GM21825 (cell line): ENCODE results near the gene OR2V2.
"Not testable (repeated sequence)": the region's sequence is repeated elsewhere in the genome, so short reads cannot be mapped to it uniquely, and the experiment has no call there.

ENCODE experiments used
- ATAC-seq: cut with Tn5 transposase; IDR thresholded peaks from one replicate; pipeline ENCODE4 v1.9.1; 2021; ENCODE audit warnings: mild to moderate bottlenecking, moderate library complexity; ENCODE audit not compliant: unreplicated experiment

OR2V2 gene

DNA sequence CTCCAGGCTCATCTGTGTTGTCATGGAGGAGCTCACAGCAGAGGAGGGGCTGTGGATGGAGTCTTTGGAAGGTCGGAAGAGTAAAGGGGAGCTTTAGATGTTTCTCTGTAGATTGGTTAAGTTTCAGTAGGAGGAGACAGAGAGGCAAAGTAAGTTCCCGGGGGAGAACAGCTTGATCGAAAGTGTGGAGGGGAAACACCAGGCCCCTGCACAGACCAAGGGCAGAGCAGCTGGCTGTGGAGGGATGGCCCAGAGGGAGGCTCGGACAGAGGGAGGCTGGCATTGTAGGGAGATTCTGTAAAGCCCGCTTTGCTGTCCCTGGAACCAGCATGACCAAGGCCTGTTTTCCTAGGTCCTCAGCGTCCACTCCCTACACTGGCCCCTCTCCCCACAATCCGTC, 5.3 kb upstream of the OR2V2 start:
- no peak for ATAC-seq

DNA sequence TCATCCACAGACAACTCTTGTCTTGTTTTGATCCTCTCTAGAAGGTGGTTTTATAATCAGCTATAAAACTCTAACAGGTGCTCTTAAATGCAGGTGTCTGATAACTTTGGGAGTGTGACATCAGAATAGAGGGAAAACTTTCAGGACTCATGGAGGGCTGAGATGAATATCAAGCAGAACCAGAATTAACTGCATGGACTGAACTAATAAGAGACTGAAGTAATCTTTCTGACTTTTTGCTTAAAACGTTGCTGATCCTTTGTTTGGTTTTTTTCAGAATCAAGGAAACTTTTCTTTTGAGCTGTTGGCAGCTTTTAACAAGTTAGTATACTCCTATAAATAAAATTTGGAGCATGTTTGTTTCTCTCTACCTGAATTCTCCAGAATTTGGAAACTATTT, 2.3 kb upstream of the OR2V2 start:
- no peak for ATAC-seq

DNA sequence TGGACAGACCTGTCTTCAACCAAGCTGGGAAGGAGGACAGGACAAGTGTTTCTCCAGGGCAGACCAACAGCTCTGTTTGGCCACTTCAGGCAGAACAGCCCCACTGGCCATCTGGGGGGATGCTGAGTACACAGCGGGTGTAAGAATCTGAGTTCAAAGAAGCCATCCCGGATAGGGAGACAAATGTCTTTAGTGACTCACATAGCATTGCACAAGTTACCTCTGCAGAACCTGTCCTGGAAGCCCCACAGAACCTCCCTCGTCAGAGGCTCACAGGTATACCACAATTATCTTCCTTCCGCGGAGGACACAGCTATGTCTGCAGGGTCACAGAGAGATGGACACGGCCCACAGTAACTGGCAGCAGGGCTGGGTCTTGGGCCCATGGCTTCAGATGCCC, 2.0 kb downstream of the OR2V2 start:
- no peak for ATAC-seq

GRCh38 chr5:181149806-181150733, 2.7 kb downstream of the OR2V2 start:
- ATAC-seq, result no peak

DNA sequence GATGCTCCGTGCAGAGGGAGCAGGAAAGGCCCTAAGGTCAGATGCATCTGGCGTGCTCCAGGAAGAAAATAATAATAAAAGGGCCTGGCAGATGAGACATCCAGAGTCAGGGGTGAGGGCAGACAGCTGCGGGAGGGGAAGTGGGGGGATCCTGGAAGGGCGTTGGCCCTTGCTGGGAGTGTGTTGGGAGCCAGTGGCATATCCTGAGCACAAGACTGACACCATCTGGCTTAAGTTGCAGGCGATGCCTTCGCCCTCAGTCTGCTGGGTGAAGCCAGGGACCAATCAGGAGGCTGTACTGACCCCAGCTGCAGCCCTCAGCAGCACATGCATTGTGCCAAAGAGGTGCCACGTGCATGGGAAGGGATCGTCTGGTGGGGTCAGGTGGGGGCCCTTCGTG, 3.8 kb downstream of the OR2V2 start:
- ATAC-seq, result no peak

DNA sequence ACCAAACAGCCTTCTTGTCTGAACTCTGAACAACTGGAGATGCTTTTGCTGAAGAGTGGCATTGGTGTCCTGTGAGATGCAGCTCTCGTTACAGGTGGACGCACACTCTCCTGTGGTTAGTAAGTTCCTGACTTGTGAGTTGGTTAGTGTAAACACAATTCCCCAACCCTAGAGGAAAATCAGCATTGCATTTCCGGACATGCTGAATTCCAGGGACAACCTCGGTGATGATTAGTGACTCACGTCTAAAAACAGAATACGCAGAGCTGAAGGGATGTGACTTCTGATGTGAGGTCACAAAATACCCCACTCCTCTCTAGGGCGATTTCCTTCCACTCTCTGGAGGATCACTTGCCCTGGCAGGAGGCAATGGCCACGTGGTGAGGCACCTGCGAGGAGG, 5.0 kb downstream of the OR2V2 start:
- ATAC-seq, result no peak

GRCh38 chr5:181153814-181154213, 6.4 kb downstream of the OR2V2 start:
- no peak for ATAC-seq

- ATAC-seq, result no peak
These were observed 9.4 kb downstream of the OR2V2 start for GRCh38 chr5:181156758-181157157.

GRCh38 chr5:181158869-181159268, 11.5 kb downstream of the OR2V2 start:
- ATAC-seq, result no peak

DNA sequence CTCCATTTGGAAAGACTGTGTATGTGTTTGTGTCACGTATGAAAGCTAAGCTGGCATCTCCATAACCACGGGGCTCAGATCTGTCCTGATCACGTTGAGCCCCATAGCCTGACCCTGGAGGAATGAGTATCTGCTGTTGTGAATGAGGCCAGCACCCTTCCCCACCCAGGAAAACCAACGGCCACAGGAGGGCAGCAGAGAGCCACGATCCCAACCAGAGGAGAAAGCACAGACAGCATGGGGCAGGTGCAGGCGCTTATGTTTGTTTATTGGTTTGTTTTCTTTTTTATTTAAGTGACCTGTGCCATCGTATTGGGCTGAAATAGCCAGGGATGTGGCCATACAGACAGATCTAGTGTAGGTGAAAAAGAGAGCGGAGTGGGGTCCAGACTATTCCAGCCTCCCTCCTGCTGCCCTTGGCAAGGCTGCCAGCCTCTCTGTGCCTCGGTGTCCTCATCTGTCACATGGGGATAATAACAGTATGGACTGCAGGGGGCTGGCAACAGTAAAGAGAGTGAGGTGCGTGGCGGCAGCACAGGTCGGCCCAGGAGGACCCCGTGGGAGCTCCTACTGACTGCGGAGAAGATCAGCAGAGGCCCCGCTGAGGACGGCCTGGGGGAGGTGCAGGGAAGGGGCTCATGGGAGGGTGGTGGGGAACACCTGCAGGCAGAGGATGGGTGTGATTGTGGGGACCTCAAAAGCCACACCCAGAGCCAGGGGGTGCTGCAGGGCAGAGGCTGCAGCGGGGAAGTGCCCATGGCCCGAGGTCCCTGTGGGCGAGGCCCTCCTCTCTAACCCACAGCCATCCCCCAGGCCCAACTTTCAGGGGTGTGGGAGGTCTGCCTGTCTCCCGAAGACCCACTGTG, 12.1 kb downstream of the OR2V2 start:
- peak; percentile 48 for ATAC-seq

GRCh38 chr5:181160152-181160754, 12.9 kb downstream of the OR2V2 start:
- peak; percentile 49 for ATAC-seq

GRCh38 chr5:181160755-181161533, 13.6 kb downstream of the OR2V2 start:
- not testable (repeated sequence) for ATAC-seq

GRCh38 chr5:181161534-181162175, 14.3 kb downstream of the OR2V2 start:
- ATAC-seq, result no peak

DNA sequence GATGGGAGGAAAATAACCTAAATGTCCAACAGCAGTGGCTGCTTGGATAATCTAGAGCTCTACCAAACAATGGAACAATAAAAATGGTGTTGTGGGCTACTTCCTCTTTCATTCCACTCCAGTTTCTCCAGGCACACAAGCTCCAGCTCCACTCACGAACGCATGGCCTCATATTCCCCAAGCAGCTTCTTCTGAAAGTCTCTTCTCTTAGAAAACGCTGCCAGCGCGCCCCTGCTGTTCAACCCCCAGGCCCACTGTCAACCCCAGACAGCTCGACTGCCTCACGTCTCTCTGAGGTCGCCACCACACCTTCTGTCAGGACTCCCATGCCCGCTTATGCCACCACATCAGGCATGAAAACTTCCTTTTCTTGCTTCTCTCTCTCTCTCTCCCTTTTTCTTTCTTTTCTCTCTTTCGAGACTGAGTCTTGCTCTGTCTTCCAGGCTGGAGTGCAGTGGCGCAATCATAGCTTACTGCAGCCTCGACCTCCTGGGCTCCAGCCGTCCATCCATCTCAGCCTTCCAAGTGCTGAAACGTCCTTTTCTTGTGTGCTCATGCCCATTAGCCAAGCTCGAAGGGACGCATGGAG, 16.2 kb downstream of the OR2V2 start:
- no peak for ATAC-seq

DNA sequence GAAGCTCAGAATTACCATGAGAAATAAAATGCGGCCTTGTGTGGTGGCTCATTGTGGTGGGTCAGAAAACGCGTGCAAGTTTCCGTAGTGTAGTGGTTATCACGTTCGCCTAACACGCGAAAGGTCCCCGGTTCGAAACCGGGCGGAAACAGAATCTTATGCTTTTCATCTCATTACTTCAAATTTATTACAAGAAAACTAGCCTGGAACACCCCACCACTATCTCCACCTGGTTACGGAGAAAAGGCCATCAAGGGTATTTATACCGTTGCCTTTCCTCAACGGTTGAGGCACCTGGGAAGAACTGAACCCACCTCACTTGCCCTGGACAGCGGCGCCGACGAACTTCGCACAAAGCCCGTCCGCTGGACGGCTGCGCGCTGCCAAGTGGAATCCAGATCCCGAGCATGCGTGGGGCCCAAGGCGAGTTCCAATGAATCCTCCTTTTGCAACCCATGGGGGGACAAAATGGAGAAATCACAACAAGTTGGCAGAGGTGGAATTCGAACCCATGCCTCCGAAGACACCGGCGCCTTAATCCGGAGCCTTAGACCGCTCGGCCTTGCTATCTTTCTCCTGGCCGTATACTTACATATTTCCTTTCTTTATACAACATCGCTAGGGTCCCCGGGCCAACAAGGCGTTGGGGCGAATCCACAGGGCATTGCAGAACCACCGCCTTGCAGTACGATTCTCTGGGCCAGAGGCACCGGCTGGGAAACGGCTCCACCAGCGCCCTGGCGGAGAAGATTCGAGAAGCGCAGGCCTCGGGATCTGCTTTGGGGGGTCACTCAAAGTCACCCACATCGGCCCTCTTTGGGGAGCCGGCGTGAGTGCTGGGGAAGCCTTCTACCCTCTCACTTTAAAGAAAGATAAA, 16.9 kb downstream of the OR2V2 start:
- ATAC-seq, result no peak

GRCh38 chr5:181166812-181167733, 19.7 kb downstream of the OR2V2 start:
- no peak for ATAC-seq

GRCh38 chr5:181167814-181168488, 20.6 kb downstream of the OR2V2 start:
- ATAC-seq, result no peak
